ENCODE measurements around the gene PDE9A. TPM values are rescaled to one million over a fixed set of nuclear protein-coding genes. Genes with fewer than 3 reads are reported as not detected.

The PDE9A gene
- total RNA-seq, 1 experiment from 2014 or later, result 31.9 TPM

- H3K27me3 Mint-ChIP-seq (ENCODE audit: low read depth), result no peaks in the 10 kb centered on the region
- Histone ChIP-seq H3K56ac (ENCODE audit: insufficient read length, low read depth, low read length) (no peak overlapping the region), H3K4me2 (ENCODE audit: insufficient read depth, insufficient read length, low read length) (no peak overlapping the region), H3K4ac (ENCODE audit: low read depth, low read length) (no peak overlapping the region), H4K20me1 (ENCODE audit: control insufficient read depth, insufficient read depth, insufficient read length) (no peaks in the 10 kb centered on the region), H4K91ac (ENCODE audit: insufficient read length, low read depth, low read length) (no peak overlapping the region), H4K5ac (ENCODE audit: insufficient read length, low read depth, low read length) (no peak overlapping the region), H3K18ac (ENCODE audit: insufficient read length, low read depth, low read length) (no peak overlapping the region), H2BK20ac (ENCODE audit: low read depth, low read length, poor library complexity, severe bottlenecking) (no peak overlapping the region), H3K23me2 (ENCODE audit: insufficient read length, low read depth, low read length, poor library complexity, severe bottlenecking) (no peaks in the 10 kb centered on the region), H3K9me3 (ENCODE audit: control insufficient read depth, low read depth, low read length) (no peaks in the 10 kb centered on the region), H2BK15ac (ENCODE audit: low read depth, low read length) (no peak overlapping the region), H2BK120ac (ENCODE audit: low read depth, low read length, poor library complexity, severe bottlenecking) (no peak overlapping the region), H2BK5ac (ENCODE audit: insufficient read length, low read length) (no peak overlapping the region), H2AK5ac (ENCODE audit: insufficient read length, low read length) (no peak overlapping the region), H2BK12ac (ENCODE audit: insufficient read length, low read depth, low read length) (no peak overlapping the region), H3K79me1 (ENCODE audit: insufficient read depth, low read depth, low read length, poor library complexity, severe bottlenecking) (no peaks in the 10 kb centered on the region), H3K14ac (ENCODE audit: insufficient read depth, low read length) (no peak overlapping the region), H3K79me2 (ENCODE audit: insufficient read depth, low read length) (no peaks in the 10 kb centered on the region), H4K8ac (replicated peaks; ENCODE audit: insufficient read length, low read depth, low read length) (no peak overlapping the region), H3K4me1 (ENCODE audit: insufficient read depth, low read length) (no peaks in the 10 kb centered on the region), H3K9ac (ENCODE audit: extremely low read depth, insufficient read length, low read length) (no peak overlapping the region), H2AFZ (ENCODE audit: low read length) (no peak overlapping the region), H3K27ac (ENCODE audit: insufficient read length, low read depth, low read length) (no peak overlapping the region), H3K27me3 (ENCODE audit: insufficient read depth, low read length) (no peaks in the 10 kb centered on the region), H3K23ac (ENCODE audit: insufficient read length, low read depth, low read length) (no peak overlapping the region), H3T11ph (ENCODE audit: low read length) (no peak overlapping the region)
- no peaks in the 10 kb centered on the region for H3K9me3 Mint-ChIP-seq
- H3K27ac Mint-ChIP-seq, result no peak overlapping the region
- no peak for TF ChIP-seq CTCF (conservative IDR thresholded peaks at IDR 0.05)
- peaks cover 4 to 34% (median 14%) of the 10 kb centered on the region in 3 experiments; a peak in 6 of 7 replicates for H3K36me3 Mint-ChIP-seq (ENCODE audit: insufficient read depth in 1 of 3, low read depth in 3 of 3)
- peaks cover 0 to 7% of the 10 kb centered on the region in 2 experiments; a peak in 1 of 4 replicates for H3K4me1 Mint-ChIP-seq
- no CpG with 5 or more reads among the region's 15 CpGs for WGBS (ENCODE audit: extremely low coverage, insufficient read length, low lambda C conversion rate)
- no peak for DNase-seq
- no peak overlapping the region for H3K4me3 Mint-ChIP-seq
Observed at GRCh38 chr21:42753804-42754203, 100.4 kb downstream of the PDE9A start.
